IPS-18c (cell line): Measurements from ENCODE around the gene SSR4.

Source experiments
- H3K4me3 ChIP-seq: 2 replicates; pipeline ENCODE4 v1.7.0; 2013; ENCODE audit warnings: low read depth, mild to moderate bottlenecking, low read length, moderate library complexity; ENCODE audit not compliant: insufficient read depth
- H3K9me3 ChIP-seq: one replicate; pipeline ENCODE4 v1.6.1; 2013; ENCODE audit warnings: mild to moderate bottlenecking, low read length, moderate library complexity; ENCODE audit not compliant: control insufficient read depth, insufficient read depth

Gene SSR4

GRCh38 chrX:153830640-153831428, 36.4 kb downstream of the SSR4 start:
- H3K4me3 ChIP-seq = peak overlapping the region; percentile 38

GRCh38 chrX:153831429-153832150, 37.1 kb downstream of the SSR4 start:
- Histone ChIP-seq H3K4me3 (no peak overlapping the region; the same call in 1 of the 2 replicates), H3K9me3 (peaks cover 15% of the 10 kb centered on the region)

More at GRCh38 chrX:153830640-153831428, 36.4 kb downstream of the SSR4 start:
- peaks cover 12% of the 10 kb centered on the region for H3K9me3 ChIP-seq

- H3K9me3 ChIP-seq = peaks cover 15% of the 10 kb centered on the region
- no peak overlapping the region for H3K4me3 ChIP-seq
Measured at GRCh38 chrX:153832728-153833127, 38.3 kb downstream of the SSR4 start.

- no peak overlapping the region for H3K4me3 ChIP-seq
Measured at GRCh38 chrX:153836921-153837320, 42.5 kb downstream of the SSR4 start.

GRCh38 chrX:153844509-153845082, 50.1 kb downstream of the SSR4 start:
- Histone ChIP-seq H3K9me3 (peaks cover 8% of the 10 kb centered on the region), H3K4me3 (no peak overlapping the region)

More at GRCh38 chrX:153836921-153837320, 42.5 kb downstream of the SSR4 start:
- peaks cover 10% of the 10 kb centered on the region for H3K9me3 ChIP-seq

- H3K4me3 ChIP-seq = peak overlapping the region; percentile 3; the same call in 1 of the 2 replicates
- peaks cover 8% of the 10 kb centered on the region for H3K9me3 ChIP-seq
Measured at GRCh38 chrX:153845195-153845594, 50.7 kb downstream of the SSR4 start.

GRCh38 chrX:153845842-153846241, 51.4 kb downstream of the SSR4 start:
- H3K9me3 ChIP-seq = peaks cover 11% of the 10 kb centered on the region
- H3K4me3 ChIP-seq = no peak overlapping the region
